Measurements from ENCODE around the gene LILRB1.
"Not testable (repeated sequence)": the region's sequence is repeated elsewhere in the genome, so short reads cannot be mapped to it uniquely, and the experiment has no call there.

LILRB1 gene

DNA sequence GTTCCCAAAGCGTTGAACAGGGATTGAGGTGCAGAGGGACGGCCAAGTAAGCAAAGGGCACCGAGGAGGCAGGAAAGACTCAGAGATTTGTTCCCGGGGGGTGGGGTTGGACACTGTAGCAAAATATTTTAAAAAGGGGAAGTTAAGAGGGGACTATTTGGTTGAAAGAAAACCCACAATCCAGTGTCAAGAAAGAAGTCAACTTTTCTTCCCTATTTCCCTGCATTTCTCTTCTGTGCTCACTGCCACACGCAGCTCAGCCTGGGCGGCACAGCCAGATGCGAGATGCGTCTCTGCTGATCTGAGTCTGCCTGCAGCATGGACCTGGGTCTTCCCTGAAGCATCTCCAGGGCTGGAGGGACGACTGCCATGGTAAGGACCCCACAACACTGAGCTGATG lies at the start of gene LILRB1:
Gene LILRB1, plus strand, starts transcription at position 223 of the 400 bp plus-strand sequence. CDS start 590 bp downstream, outside the sequence.
- not testable (repeated sequence) for DNase-seq (ENCODE audit: low read depth, low spot score)

DNA sequence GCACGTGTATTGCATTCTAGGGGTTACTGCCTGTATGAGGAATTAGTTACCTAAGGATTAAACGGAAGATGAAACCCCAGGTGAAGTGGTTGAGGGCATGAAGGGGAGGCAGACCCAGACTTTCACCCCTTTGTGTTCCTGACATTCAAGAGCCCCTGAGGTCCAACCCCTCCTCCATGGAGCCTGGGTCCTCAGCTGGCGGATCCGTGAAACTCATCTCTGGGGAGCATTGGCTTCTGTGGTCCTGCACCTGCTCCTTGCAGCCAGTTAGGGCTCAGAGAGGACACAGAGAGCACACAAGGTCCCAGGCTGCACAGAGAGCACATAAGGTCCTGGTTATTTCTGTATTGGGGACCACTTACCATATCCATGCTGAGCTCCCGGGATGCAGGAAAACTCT lies 43.9 kb upstream of the LILRB1 start:
- no peak for DNase-seq (ENCODE audit: low read depth, low spot score)

DNA sequence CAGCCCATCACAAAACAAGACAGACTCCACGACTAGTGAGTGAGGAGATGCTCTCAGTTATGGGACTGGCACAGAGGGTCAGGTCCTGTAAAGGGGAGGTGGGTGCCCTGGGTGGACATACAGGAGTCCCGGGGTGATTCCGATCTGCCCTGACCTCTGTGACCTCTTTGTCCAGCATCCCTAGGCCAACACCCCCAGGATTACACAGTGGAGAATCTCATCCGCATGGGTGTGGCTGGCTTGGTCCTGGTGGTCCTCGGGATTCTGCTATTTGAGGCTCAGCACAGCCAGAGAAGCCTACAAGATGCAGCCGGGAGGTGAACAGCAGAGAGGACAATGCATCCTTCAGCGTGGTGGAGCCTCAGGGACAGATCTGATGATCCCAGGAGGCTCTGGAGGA lies 43.3 kb upstream of the LILRB1 start:
- DNase-seq (ENCODE audit: low read depth, low spot score), result no peak

DNA sequence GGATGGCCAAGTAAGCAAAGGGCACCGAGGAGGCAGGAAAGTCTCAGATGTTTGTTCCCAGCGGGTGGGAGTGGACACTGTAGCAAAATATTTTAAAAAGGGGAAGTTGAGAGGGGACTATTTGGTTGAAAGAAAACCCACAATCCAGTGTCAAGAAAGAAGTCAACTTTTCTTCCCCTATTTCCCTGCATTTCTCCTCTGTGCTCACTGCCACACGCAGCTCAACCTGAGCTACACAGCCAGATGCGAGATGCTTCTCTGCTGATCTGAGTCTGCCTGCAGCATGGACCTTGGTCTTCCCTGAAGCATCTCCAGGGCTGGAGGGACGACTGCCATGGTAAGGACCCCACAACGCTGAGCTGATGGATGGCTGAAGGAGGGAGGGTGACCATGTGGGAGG lies 36.8 kb upstream of the LILRB1 start, which contains the start of gene LILRA1:
Gene LILRA1, plus strand, starts transcription at position 188 of the 400 bp plus-strand sequence. CDS start 613 bp downstream, outside the sequence.
- not testable (repeated sequence) for DNase-seq (ENCODE audit: low read depth, low spot score)

DNA sequence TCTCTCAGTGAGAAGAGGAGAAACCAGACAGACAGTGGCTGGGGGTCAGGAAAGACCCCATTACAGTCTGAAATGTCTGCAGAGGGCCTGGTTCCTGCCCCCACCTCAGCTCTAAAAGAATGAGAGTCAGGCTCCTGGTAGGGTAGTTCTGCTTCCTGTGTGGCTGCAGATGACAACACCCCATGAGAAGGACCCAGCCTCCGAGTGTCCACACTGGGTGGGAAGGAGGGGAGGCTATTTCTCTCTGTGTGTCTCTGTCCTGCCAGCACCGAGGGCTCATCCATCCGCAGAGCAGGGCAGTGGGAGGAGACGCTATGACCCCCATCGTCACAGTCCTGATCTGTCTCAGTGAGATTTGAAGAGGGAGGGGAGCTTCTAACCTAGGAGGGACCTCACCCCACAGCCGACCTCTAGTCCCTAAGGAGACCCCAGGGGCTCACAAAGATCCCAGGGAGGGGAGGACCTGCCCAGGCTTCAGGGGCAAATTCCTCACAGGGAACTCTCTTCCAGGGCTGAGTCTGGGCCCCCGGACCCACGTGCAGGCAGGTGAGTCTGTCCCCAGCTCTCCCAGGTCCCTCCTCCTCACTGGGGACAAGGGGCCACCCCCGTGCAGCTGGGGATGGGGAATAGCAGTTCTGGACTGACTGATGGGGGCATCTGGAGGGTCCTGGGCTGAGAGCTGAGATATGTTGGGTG lies 36.2 kb upstream of the LILRB1 start:
- DNase-seq (ENCODE audit: low read depth, low spot score), result not testable (repeated sequence)

DNA sequence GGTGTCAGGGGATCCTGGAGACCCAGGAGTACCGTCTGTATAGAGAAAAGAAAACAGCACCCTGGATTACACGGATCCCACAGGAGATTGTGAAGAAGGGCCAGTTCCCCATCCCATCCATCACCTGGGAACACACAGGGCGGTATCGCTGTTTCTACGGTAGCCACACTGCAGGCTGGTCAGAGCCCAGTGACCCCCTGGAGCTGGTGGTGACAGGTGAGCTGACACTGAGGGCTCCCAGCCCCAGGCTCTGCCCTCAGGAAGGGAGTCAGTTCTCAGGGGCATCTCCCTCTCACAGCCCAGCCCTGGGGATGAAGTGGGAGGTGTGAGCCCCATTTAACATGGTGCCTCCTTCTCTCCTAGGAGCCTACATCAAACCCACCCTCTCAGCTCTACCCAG lies 35.5 kb upstream of the LILRB1 start:
- no peak for DNase-seq (ENCODE audit: low read depth, low spot score)

DNA sequence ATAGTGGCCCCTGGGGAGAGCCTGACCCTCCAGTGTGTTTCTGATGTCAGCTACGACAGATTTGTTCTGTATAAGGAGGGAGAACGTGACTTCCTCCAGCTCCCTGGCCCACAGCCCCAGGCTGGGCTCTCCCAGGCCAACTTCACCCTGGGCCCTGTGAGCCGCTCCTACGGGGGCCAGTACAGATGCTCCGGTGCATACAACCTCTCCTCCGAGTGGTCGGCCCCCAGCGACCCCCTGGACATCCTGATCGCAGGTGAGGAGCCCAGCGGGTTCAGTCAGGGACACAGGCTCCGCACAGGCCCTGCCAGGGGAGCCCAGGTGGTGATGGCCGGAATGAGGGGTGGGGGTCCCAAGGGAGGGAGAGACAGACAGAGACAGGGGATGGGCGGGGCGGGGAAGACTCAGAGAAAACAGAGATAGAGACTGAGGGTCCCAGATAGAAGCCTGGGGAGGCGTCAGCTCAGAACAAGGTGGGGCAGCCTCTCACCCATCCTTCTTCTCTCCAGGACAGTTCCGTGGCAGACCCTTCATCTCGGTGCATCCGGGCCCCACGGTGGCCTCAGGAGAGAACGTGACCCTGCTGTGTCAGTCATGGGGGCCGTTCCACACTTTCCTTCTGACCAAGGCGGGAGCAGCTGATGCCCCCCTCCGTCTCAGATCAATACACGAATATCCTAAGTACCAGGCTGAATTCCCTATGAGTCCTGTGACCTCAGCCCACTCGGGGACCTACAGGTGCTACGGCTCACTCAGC lies 34.4 kb upstream of the LILRB1 start:
- DNase-seq (ENCODE audit: low read depth, low spot score), result not testable (repeated sequence)

DNA sequence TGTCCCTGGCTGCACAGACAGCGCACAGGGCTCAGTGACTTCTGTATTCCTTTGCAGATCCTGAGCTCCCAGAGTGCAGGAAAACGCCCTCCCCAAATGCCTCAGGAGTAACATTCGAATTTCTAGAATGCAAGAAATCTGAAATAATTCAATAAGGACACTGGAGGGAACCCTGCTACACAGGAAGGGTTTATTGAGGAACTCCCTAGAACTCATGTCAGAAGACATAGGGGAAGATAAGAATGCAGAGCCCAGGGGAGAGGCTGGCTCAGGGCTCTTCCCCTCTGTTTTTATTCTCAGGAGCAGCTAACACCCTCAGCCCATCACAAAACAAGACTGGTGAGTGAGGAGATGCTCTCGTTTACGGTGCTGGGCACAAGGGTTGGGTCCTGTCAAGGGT lies 30.1 kb upstream of the LILRB1 start:
- DNase-seq (ENCODE audit: low read depth, low spot score), result no peak

DNA sequence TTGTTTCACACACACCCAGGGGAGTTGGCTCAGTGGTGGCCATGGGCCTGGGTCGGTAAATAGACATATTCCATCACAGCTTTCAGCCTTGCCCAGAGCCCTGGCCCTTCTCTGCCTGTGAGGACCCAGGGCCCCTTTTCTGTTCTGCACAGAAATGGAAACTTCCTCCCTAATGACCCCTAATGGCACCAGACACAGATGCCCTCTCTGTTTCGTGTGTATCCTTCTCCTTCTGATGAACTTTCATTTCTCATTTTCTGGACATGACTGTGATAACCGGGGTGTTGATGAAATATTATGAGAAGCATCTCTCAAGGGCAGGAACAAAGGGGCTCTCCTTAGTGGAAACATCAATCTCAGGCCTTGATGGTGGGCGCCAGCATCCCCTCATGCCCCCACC lies 24.1 kb upstream of the LILRB1 start:
- no peak for DNase-seq (ENCODE audit: low read depth, low spot score)

DNA sequence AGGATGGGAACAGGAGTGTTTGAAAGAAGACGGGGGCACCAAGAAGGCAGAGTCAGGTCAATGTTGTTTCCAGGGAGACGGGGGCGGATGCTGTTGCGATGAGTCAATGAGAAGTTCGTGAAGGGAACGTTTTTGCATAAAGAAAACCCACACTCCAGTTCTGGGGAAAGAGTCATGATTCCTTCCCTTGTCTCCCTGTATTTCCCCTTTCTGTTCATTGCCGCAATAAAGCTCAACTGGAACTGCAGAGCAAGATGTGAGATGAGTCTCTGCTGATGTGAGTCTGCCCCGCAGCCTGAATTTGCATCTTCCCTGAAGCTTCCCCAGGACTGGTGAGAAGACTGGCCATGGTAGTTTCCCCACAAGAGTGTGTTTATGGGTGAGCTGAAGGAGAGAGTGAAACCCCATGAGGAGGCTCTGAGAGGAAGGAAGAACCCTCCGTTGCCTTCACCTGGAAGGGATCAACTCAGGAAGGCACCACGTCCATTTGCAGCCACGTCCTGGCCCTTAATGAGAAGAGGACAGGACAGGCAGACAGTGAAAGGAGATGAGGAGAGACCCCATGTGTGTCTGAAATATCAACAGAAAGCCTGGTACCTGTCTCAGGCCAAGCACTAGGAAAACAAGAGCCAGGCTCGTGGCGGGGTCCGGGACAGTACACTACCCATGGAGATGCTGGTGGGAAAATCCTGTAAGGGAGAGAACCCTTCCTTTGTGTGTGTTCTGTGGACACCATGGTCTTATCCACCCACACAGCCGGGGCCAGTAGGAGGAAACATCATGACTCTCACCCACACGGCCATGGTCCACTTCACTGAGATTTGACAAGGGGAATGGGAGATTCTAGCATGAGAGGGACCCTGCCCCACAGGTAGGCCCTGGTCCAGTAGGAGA lies 23.1 kb upstream of the LILRB1 start:
- no peak for DNase-seq (ENCODE audit: low read depth, low spot score)

DNA sequence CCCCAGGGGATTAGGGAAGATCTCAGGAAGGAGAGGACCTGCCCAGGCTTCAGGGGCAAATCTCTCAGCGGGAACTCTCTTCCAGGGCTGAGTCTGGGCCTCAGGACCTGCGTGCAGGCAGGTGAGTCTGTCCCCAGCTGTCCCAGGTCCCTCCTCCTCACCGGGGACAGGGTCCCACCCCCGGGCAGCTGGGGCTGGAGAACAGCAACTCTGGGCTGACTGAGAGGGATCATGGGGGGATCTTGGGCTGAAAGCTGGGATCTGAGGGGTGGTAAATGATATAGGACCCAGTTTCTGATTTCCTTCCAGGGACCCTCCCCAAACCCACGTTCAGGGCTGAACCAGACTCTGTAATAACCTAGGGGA lies 22.5 kb upstream of the LILRB1 start:
- DNase-seq (ENCODE audit: low read depth, low spot score), result no peak

DNA sequence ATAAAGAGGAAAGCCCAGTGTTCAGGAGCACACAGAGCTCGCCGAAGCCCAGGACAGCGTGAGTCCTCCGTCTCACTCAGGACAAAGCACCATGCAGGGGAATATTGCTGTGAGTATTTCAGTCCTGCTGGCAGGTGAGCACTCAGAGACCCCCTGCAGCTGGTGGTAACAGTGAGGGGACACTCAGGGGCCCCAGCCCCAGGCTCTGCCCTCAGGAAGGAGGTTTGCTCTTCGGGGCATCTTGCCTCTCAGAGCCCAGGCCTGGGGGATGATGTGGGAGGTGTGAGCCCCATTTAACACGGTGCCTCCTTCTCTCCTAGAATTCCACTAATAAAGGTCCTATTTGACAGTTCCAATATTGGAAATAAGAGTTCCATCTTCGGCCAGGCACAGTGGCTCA lies 22.1 kb upstream of the LILRB1 start:
- no peak for DNase-seq (ENCODE audit: low read depth, low spot score)

DNA sequence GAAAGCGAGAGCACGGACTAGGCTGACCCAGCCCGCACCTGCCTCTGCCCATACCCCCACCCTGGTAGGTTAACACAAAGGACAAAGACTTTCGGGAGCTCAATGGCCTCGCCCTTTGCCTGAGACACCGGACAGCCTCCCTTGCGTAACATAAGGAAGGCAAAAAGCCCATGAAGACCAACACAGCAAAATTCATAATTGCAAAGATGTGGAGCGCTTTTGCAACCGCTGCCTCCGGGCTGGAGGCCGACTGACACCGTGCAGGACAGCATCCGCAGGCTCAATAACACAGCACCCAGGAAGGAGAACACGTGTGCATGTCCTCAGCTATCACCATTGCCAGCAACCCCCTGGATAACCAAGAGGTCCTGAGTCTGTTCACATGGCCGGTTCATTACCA lies 21.5 kb upstream of the LILRB1 start:
- DNase-seq (ENCODE audit: low read depth, low spot score), result no peak

DNA sequence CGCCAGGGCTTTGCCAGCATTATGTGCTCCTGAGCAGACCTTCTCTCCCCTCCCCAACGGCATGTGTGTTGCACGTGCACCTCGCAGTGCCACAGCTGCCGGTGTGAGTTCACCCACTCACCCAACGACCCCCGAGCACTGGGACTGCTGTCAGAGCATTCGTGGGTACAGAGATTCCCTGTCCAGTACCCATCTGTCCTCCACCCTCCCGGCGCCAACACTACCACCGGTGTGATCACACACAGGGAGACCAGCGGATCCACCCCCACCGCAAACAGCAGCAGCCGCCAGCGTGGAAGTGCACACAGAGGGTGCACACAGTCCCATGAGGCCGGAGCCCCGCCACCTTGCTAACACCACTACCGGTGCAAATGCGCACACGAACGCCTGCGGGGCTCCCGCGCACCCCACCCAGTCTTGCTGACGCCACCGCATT lies 20.9 kb upstream of the LILRB1 start:
- no peak for DNase-seq (ENCODE audit: low read depth, low spot score)

DNA sequence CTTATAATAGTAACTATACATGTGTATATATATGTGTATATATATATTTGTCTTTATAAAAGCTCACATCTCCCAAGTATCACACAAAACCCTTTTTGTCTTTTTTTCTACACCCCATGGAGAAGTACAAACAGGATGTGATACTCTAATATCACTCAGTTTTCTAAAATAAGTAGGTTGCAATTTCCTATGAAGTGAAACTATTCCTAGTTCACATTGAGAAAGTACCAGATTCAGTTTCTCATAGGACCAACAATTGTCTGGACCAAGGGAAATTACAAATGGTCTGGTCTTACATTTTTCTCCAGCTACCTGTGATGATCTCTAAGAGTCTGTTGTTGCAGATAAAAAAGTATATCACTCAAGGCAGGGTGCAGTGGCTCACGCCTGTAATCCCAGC lies 17.9 kb upstream of the LILRB1 start:
- DNase-seq (ENCODE audit: low read depth, low spot score), result no peak

DNA sequence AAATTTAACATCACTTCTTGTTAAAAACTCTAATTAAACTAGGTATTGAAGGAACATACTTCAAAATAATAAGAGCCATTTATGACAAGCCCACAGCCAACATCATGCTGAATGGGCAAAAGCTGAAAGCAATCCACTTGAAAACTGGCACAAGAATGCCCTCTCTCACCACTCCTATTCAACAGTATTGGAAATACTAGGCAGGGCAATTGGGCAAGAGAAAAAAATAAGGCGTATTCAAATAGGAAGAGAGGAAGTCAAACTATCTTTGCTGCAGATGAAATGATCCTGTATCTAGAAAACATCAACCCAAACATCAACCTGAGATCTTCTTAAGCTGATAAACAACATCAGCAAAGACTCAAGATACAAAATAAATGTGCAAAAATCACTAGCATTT lies 15.6 kb upstream of the LILRB1 start:
- DNase-seq (ENCODE audit: low read depth, low spot score), result no peak

DNA sequence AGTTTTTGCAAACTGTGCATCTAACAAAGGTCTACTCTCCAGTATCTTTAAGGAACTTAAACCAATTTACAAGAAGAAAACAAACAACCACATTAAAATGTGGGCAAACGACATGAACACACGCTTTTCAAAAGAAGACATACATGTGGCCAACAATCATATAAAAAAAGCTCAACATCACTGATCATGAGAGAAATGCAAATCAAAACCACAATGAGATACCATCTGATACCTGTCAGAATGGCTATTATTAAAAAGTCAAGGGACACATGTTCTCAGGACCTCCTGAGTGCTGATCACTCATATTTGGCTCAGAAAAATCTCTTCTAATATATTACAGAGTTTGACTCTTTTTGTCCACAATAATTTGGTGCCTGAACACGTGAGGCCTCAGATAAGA lies 14.2 kb upstream of the LILRB1 start:
- DNase-seq (ENCODE audit: low read depth, low spot score), result no peak

DNA sequence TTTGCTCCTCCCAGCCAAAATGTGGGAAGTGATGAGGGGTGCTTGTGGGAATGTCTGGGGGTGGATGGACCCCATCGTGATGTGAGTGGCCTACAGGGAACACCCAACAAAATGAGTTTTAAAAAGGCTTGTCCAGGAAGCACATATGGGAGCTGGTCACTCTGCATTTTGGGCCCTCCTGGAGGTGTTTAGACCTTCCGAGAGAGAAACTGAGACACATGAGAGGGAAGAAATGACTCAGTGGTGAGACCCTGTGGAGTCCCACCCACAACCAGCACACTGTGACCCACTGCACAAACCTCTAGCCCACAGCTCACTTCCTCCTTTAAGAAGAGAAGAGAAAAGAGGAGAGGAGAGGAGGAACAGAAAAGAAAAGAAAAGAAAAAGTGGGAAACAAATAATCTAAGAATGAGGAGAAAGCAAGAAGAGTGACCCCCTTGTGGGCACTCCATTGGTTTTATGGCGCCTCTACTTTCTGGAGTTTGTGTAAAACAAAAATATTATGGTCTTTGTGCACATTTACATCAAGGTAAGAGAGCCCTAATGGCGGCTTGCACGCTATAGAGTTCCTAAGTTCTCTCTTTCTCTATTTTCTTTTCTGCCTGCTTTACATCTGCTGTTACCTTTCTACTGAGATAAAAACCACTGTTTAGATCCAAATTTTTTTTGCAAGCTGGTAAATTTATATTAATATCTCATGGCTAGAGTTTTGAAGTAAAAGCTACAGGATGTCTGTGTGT lies 13.3 kb upstream of the LILRB1 start:
- DNase-seq (ENCODE audit: low read depth, low spot score), result no peak

DNA sequence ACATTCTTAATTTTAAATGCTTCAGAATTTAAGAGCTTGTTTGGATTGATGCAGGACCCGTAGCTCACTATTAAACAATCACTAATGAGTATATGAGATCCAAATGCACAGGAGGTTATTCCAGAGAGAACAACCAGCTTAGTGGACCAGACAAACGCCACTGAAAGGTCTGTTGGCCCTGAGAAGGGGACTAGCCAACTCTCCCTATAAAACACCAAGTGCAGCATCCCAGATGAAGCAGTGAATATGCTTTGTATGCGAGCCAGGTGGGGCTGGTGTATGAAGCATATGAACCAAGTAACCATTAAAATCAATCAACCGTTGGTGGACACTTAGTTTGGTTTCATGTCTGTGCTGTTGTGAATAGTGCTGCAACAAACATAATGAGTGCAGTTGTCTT lies 9.8 kb upstream of the LILRB1 start:
- DNase-seq (ENCODE audit: low read depth, low spot score), result no peak

DNA sequence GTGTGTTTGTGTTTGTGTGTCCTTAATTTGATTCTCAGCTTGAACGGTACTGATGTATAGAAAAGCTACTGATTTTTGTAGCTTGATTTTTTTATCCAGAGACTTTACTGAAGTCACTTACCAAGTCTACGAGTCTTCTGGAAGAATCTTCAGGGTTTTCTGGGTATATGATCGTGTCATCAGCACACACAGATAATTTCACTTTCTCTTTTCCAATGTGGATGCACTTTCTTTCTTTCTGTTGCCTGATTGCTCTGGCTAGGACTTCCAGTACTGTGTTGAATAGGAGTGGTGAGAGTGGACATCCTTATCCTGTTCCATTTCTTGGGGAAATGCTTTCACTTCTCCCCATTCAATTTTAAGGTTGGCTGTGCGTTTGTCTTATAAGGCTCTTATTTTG lies 7.9 kb upstream of the LILRB1 start:
- DNase-seq (ENCODE audit: low read depth, low spot score), result no peak

DNA sequence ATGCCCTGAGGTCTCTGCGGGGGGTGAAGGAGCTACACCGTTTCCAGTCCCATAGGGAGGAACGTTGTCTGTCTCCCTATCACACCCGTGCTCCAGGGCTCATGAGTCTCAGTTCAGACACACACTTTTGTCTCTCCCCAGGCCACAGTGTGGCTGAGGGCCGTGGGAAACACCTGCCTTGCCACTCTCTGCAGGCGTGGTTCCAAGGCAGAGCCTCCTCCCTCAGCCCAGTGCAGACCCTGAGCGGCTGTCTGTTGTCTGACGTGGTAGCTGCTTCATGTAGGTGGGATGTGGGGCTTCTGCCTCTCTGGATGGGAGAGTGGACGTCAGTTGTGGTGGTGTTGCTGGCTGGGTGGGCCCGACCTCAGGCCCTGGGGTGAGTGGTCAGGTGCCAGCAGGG lies 6.0 kb upstream of the LILRB1 start:
- DNase-seq (ENCODE audit: low read depth, low spot score), result not testable (repeated sequence)

Data from brain pericyte (primary cell).